Activated CD4-positive, alpha-beta T cell treated with anti-CD3 and anti-CD28 coated beads for 48 hours (primary cell): ENCODE results near the gene DGKB.
"Not testable (repeated sequence)": the region's sequence is repeated elsewhere in the genome, so short reads cannot be mapped to it uniquely, and the experiment has no call there.

Experiments used
- DNase-seq: peaks from one replicate; pipeline ENCODE4 v3.0.0-alpha.2; 2020

Gene DGKB

GRCh38 chr7:14570750-14571607, 331.6 kb downstream of the DGKB start:
- no peak for DNase-seq

- DNase-seq = no peak
These were observed 350.5 kb downstream of the DGKB start for GRCh38 chr7:14552060-14552459.

GRCh38 chr7:14551310-14551709, 351.2 kb downstream of the DGKB start:
- no peak for DNase-seq

- DNase-seq = no peak
These were observed 359.9 kb downstream of the DGKB start for GRCh38 chr7:14542624-14543023.

GRCh38 chr7:14521183-14521582, 381.4 kb downstream of the DGKB start:
- no peak for DNase-seq

GRCh38 chr7:14510268-14510667, 392.3 kb downstream of the DGKB start:
- no peak for DNase-seq

- no peak for DNase-seq
These were observed 394.9 kb downstream of the DGKB start for GRCh38 chr7:14507617-14508016.

- no peak for DNase-seq
These were observed 396.6 kb downstream of the DGKB start for GRCh38 chr7:14505906-14506305.

GRCh38 chr7:14504134-14504533, 398.4 kb downstream of the DGKB start:
- DNase-seq = no peak

- no peak for DNase-seq
These were observed 398.9 kb downstream of the DGKB start for GRCh38 chr7:14503623-14504022.

- no peak for DNase-seq
These were observed 401.1 kb downstream of the DGKB start for GRCh38 chr7:14501436-14501835.

GRCh38 chr7:14497390-14497789, 405.2 kb downstream of the DGKB start:
- DNase-seq = no peak

- DNase-seq = no peak
These were observed 406.9 kb downstream of the DGKB start for GRCh38 chr7:14495633-14496032.

GRCh38 chr7:14487701-14488395, 414.7 kb downstream of the DGKB start:
- no peak for DNase-seq

GRCh38 chr7:14483663-14484062, 418.9 kb downstream of the DGKB start:
- DNase-seq = no peak

GRCh38 chr7:14480281-14480680, 422.3 kb downstream of the DGKB start:
- DNase-seq = no peak

GRCh38 chr7:14478834-14479510, 423.6 kb downstream of the DGKB start:
- DNase-seq = no peak

GRCh38 chr7:14461716-14462115, 440.8 kb downstream of the DGKB start:
- not testable (repeated sequence) for DNase-seq

- DNase-seq = not testable (repeated sequence)
These were observed 443.7 kb downstream of the DGKB start for GRCh38 chr7:14458846-14459245.

GRCh38 chr7:14457568-14458453, 444.7 kb downstream of the DGKB start:
- peak; percentile 49 for DNase-seq

- DNase-seq = no peak
These were observed 453.3 kb downstream of the DGKB start for GRCh38 chr7:14449291-14449690.

- no peak for DNase-seq
These were observed 455.7 kb downstream of the DGKB start for GRCh38 chr7:14446829-14447228.

- no peak for DNase-seq
These were observed 456.3 kb downstream of the DGKB start for GRCh38 chr7:14446219-14446618.
